ENCODE results near the gene SLC23A3.
A peak's percentile ranks its signal among the peaks of the same experiment; 100 is the strongest.

SLC23A3 gene, protein sequence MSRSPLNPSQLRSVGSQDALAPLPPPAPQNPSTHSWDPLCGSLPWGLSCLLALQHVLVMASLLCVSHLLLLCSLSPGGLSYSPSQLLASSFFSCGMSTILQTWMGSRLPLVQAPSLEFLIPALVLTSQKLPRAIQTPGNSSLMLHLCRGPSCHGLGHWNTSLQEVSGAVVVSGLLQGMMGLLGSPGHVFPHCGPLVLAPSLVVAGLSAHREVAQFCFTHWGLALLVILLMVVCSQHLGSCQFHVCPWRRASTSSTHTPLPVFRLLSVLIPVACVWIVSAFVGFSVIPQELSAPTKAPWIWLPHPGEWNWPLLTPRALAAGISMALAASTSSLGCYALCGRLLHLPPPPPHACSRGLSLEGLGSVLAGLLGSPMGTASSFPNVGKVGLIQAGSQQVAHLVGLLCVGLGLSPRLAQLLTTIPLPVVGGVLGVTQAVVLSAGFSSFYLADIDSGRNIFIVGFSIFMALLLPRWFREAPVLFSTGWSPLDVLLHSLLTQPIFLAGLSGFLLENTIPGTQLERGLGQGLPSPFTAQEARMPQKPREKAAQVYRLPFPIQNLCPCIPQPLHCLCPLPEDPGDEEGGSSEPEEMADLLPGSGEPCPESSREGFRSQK

DNA sequence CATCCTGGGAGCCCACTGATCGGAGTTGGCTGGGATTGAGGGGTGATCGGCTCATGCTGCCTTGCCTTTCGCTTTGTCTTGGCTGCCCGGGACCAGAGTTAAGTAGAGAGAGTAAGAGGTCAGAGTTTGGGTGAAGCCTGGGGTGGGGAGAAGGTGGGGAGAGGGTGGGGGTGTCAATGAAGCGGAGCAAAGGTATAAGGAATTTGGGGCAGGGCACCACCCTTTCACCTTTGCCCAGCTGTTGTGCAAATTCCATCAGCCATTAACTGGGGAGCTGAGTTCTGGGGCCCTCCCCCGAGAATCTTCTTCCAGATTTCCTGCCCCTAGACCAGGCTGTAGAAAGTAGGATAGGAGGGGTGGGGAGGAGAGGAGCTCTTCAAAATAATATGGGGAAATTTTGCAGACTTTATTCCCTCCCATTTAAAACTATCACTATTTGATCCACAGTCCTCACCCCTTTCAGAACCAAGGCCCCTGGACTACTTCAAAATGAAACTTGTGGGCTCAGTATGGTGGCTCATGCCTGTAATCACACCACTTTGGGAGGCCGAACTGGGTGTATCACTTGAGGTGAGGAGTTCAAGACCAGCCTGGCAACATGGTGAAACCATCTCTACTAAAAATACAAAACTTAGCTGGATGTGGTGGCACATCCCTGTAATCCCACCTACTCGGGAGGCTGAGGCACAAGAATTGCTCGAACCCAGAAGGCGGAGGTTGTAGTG lies at the start of gene SLC23A3:
SLC23A3 (minus strand) TSS at position 100 of the 725 bp plus-strand sequence; CDS start at position 55, 45 bp downstream.
- H3K27ac ChIP-seq (ENCODE audit: low read length): no peak within 1 kb of the TSS
- no peaks in the 10 kb centered on the region for H3K9me3 ChIP-seq (ENCODE audit: insufficient read depth, low read length, severe bottlenecking)
- peaks cover 4% of the 10 kb centered on the region; the same call in 1 of the 2 replicates for H4K20me1 ChIP-seq (ENCODE audit: insufficient read depth, low read length)
- no peak for DNase-seq
- H3K9ac ChIP-seq (ENCODE audit: low read depth, low read length): no peak within 1 kb of the TSS
- H3K4me3 ChIP-seq (ENCODE audit: low read depth in 1 of 2, low read length in 2 of 2): no peak within 1 kb of the TSS
- H3K79me2 ChIP-seq (ENCODE audit: insufficient read depth, low read length): no peaks in the 10 kb centered on the region
- no peaks in the 10 kb centered on the region for H3K27me3 ChIP-seq (ENCODE audit: insufficient read depth, low read length, poor library complexity)
- ATAC-seq (ENCODE audit: insufficient read depth, low read depth): no peak
- no peak within 1 kb of the TSS for H2AFZ ChIP-seq (ENCODE audit: low read depth, low read length)
- no peak for TF ChIP-seq EZH2 (IDR thresholded peaks at IDR 0.05; ENCODE audit: borderline replicate concordance, low read depth, low read length, severe bottlenecking)
- TF ChIP-seq, protein P1, sequence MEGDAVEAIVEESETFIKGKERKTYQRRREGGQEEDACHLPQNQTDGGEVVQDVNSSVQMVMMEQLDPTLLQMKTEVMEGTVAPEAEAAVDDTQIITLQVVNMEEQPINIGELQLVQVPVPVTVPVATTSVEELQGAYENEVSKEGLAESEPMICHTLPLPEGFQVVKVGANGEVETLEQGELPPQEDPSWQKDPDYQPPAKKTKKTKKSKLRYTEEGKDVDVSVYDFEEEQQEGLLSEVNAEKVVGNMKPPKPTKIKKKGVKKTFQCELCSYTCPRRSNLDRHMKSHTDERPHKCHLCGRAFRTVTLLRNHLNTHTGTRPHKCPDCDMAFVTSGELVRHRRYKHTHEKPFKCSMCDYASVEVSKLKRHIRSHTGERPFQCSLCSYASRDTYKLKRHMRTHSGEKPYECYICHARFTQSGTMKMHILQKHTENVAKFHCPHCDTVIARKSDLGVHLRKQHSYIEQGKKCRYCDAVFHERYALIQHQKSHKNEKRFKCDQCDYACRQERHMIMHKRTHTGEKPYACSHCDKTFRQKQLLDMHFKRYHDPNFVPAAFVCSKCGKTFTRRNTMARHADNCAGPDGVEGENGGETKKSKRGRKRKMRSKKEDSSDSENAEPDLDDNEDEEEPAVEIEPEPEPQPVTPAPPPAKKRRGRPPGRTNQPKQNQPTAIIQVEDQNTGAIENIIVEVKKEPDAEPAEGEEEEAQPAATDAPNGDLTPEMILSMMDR (IDR thresholded peaks at IDR 0.05; ENCODE audit: borderline replicate concordance, extremely low read depth, low read length, poor library complexity, severe bottlenecking): no peak
- H3K4me2 ChIP-seq (ENCODE audit: insufficient read depth, low read length): no peak within 1 kb of the TSS
- peaks cover 5% of the 10 kb centered on the region; the same call in 1 of the 2 replicates for H3K4me1 ChIP-seq (ENCODE audit: insufficient read depth, low read length)
- peaks cover 42% of the 10 kb centered on the region for H3K36me3 ChIP-seq (ENCODE audit: insufficient read depth, low read length)

DNA sequence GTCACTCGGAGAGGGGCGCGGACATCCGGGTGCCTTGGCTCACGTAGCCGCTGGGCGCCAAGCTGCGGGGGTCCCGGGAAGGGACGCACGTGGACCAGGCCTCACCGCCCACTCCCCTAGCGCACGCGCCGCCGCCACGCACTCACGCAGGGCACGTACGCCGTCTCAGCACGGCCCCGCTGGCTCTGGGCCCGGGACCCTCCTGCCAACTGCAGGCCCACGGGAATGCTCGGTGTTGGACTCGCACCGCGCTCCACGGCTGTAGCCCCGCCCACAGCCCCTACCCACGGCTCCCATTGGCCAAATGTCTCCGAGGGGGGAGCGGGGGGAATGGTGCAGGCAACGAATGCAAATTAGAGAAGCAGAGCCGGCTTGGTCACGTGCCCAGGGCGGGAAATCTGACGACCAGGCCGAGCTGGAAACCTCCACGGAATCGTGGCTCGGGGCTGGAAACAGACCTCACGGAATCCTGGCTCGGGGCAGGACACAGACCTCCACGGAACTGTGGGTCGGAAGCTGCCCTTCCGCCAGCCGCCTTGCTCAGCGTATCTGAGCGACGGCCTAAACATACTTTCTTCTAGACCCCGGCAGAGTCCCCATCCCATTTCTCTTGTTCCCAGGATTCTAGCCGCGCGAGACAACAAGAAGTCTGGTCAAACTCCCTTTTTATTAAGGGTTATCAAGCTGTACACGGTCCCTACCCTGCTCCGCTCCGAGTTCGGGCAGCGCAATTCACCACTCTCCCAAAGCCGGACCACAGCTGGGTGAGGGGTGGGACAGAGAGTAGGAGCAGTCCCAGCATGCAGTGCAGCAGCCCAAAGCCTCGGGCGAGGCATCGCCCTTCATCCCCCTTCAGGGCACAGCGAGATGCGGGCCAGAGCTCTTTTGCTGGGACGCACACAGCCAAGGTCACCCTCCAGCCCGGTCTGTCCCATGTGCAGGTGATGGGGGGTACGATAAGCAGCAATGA lies 49.2 kb upstream of the SLC23A3 start, which contains the start of gene ABCB6:
ABCB6 (minus strand) TSS at position 227 of the 970 bp plus-strand sequence. CDS start 285 bp downstream, outside the sequence.
- Histone ChIP-seq H3K4me3 (ENCODE audit: low read depth in 1 of 2, low read length in 2 of 2) (no peak within 1 kb of the TSS), H2AFZ (ENCODE audit: low read depth, low read length) (no peak within 1 kb of the TSS), H3K27ac (ENCODE audit: low read length) (no peak within 1 kb of the TSS), H3K79me2 (ENCODE audit: insufficient read depth, low read length) (no peaks in the 10 kb centered on the region), H3K4me2 (ENCODE audit: insufficient read depth, low read length) (no peak within 1 kb of the TSS), H3K27me3 (ENCODE audit: insufficient read depth, low read length, poor library complexity) (no peaks in the 10 kb centered on the region), H4K20me1 (ENCODE audit: insufficient read depth, low read length) (peaks cover 3% of the 10 kb centered on the region; the same call in 1 of the 2 replicates), H3K9ac (ENCODE audit: low read depth, low read length) (no peak within 1 kb of the TSS), H3K4me1 (ENCODE audit: insufficient read depth, low read length) (peaks cover 12% of the 10 kb centered on the region), H3K9me3 (ENCODE audit: insufficient read depth, low read length, severe bottlenecking) (no peaks in the 10 kb centered on the region), H3K36me3 (ENCODE audit: insufficient read depth, low read length) (peaks cover 61% of the 10 kb centered on the region)
- TF ChIP-seq, protein P1 (IDR thresholded peaks at IDR 0.05; ENCODE audit: borderline replicate concordance, extremely low read depth, low read length, poor library complexity, severe bottlenecking): no peak
- TF ChIP-seq EZH2 (IDR thresholded peaks at IDR 0.05; ENCODE audit: borderline replicate concordance, low read depth, low read length, severe bottlenecking): no peak
- ATAC-seq (ENCODE audit: insufficient read depth, low read depth) (no peak), DNase-seq (no peak)

DNA sequence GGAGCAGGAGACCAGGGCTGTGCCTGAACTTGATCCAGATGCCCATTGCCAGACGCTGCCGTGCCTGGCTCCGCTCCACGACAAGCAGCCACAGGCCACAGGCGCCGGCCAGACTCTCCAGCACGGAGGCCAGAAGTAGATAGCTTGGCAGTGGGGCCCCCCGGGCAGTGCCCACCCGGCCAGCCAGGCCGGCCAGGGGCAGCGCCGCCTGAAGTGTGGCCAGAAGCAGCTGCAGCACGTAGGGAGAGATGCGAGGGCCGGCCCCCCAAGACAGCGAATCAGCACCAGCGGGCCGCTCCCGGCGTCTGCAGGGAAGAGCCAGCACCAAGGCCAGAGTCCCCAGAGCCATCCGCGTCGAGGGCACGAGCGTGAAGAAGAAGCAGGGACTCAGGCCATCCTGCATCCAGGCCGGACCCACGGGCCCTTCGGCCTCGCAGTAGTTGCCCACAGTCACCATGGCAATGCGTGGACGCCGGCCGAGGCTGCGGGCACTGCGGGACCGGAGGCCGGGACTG lies 48.4 kb upstream of the SLC23A3 start:
- H3K36me3 ChIP-seq (ENCODE audit: insufficient read depth, low read length): peaks cover 61% of the 10 kb centered on the region
- DNase-seq: no peak

More for the DNA sequence above, 48.4 kb upstream of the SLC23A3 start:
- Histone ChIP-seq H3K9me3 (ENCODE audit: insufficient read depth, low read length, severe bottlenecking) (no peaks in the 10 kb centered on the region), H3K4me3 (ENCODE audit: low read depth in 1 of 2, low read length in 2 of 2) (no peak overlapping the region), H3K27me3 (ENCODE audit: insufficient read depth, low read length, poor library complexity) (no peaks in the 10 kb centered on the region), H3K4me2 (ENCODE audit: insufficient read depth, low read length) (no peak overlapping the region), H3K9ac (ENCODE audit: low read depth, low read length) (no peak overlapping the region), H3K27ac (ENCODE audit: low read length) (no peak overlapping the region), H3K4me1 (ENCODE audit: insufficient read depth, low read length) (peaks cover 12% of the 10 kb centered on the region), H2AFZ (ENCODE audit: low read depth, low read length) (no peak overlapping the region), H4K20me1 (ENCODE audit: insufficient read depth, low read length) (no peaks in the 10 kb centered on the region; the same call in 1 of the 2 replicates), H3K79me2 (ENCODE audit: insufficient read depth, low read length) (no peaks in the 10 kb centered on the region)
- TF ChIP-seq, protein P1 (IDR thresholded peaks at IDR 0.05; ENCODE audit: borderline replicate concordance, extremely low read depth, low read length, poor library complexity, severe bottlenecking): no peak
- TF ChIP-seq EZH2 (IDR thresholded peaks at IDR 0.05; ENCODE audit: borderline replicate concordance, low read depth, low read length, severe bottlenecking): no peak
- ATAC-seq (ENCODE audit: insufficient read depth, low read depth): peak; percentile 27; the same call in 1 of the 3 replicates
